CD4-positive, alpha-beta memory T cell (primary cell): ENCODE results near the gene KRT12. TPM values are rescaled to one million over a fixed set of nuclear protein-coding genes. Genes with fewer than 3 reads are reported as not detected.

Experiments
- CTCF ChIA-PET: fragments of 350-600 bp; sonication (Branson Sonifier 250); formaldehyde crosslinking; loops from one replicate; lab custom pipeline; 2021; ENCODE audit warnings: inconsistent platforms; ENCODE audit not compliant: partially characterized antibody; lab: Charles Lee
- POLR2A ChIA-PET: fragments of 350-600 bp; sonication (Branson Sonifier 250); formaldehyde crosslinking; loops from one replicate; lab custom pipeline; 2021; ENCODE audit not compliant: partially characterized antibody; lab: Charles Lee
- DNase-seq, 5 donors: peaks; one replicate each; pipeline versions ENCODE4 v3.0.0 to v3.0.0-alpha.2; 2020 to 2022; ENCODE audit warnings: mixed read lengths in 1 of 5
- H3K27ac ChIP-seq: one replicate; pipeline ENCODE4 v1.7.0; 2013; ENCODE audit warnings: low read depth, low read length
- H3K27me3 ChIP-seq: 2 replicates; pipeline ENCODE4 v1.7.0; 2013; ENCODE audit warnings: mild to moderate bottlenecking, low read length, moderate library complexity; ENCODE audit not compliant: insufficient read depth
- H3K36me3 ChIP-seq: 2 replicates; pipeline ENCODE4 v1.7.0; 2013; ENCODE audit warnings: mild to moderate bottlenecking, low read length, moderate library complexity; ENCODE audit not compliant: insufficient read depth
- H3K4me1 ChIP-seq: 2 replicates; pipeline ENCODE4 v1.7.0; 2013; ENCODE audit warnings: mild to moderate bottlenecking, low read length, moderate library complexity; ENCODE audit not compliant: insufficient read depth
- H3K4me3 ChIP-seq, 2 donors: one replicate each; pipeline ENCODE4 v1.7.0; 2013; ENCODE audit warnings: low read length in 2 of 2, mild to moderate bottlenecking in 1 of 2
- H3K9me3 ChIP-seq, 2 donors: one replicate each; pipeline ENCODE4 v1.7.0; 2013; ENCODE audit warnings: low read length in 2 of 2, control low read depth in 1 of 2; ENCODE audit not compliant: control insufficient read depth in 1 of 2
- H3K27ac Mint-ChIP-seq, 7 donors: one replicate each; pipeline ENCODE4 v1.8.0; 2020 to 2021; ENCODE audit warnings: mixed read lengths in 7 of 7, mild to moderate bottlenecking in 6 of 7, inconsistent platforms in 3 of 7, moderate library complexity in 3 of 7
- H3K27me3 Mint-ChIP-seq, 2 donors: one replicate each; pipeline ENCODE4 v1.8.0; 2020 to 2021; ENCODE audit warnings: mixed read lengths in 2 of 2
- H3K36me3 Mint-ChIP-seq, 2 donors: one replicate each; pipeline ENCODE4 v1.8.0; 2020 to 2021; ENCODE audit warnings: mixed read lengths in 2 of 2, inconsistent platforms in 1 of 2, mild to moderate bottlenecking in 1 of 2
- H3K4me1 Mint-ChIP-seq, 4 donors: one replicate each; pipeline ENCODE4 v1.8.0; 2020 to 2021; ENCODE audit warnings: mixed read lengths in 4 of 4, mild to moderate bottlenecking in 1 of 4
- H3K4me3 Mint-ChIP-seq, 8 donors: one replicate each; pipeline ENCODE4 v1.8.0; 2020 to 2021; ENCODE audit warnings: mixed read lengths in 8 of 8, mild to moderate bottlenecking in 7 of 8, moderate library complexity in 6 of 8, inconsistent platforms in 3 of 8
- H3K9me3 Mint-ChIP-seq, 8 donors: one replicate each; pipeline ENCODE4 v1.8.0; 2020 to 2021; ENCODE audit warnings: mixed read lengths in 8 of 8, mild to moderate bottlenecking in 5 of 8, inconsistent platforms in 3 of 8, moderate library complexity in 1 of 8
- intact Hi-C: fragments of 100-400 bp; cut with micrococcal nuclease; formaldehyde crosslinking; loops from one replicate; pipeline ENCODE4 v1.15.1; 2023
- polyA plus RNA-seq, 2 donors: library from polyadenylated mRNA; unstranded; fragments of 300-500 nt; fragmentation: Illumina TruSeq; gene quantifications; one replicate each; pipeline ENCODE4 v1.2.3, GENCODE V29; 2021
- total RNA-seq, 2 experiments: library from RNA; stranded (reverse); gene quantifications; one replicate each; pipeline ENCODE4 v1.2.3, GENCODE V29; 2021

KRT12 gene
- total and polyA plus RNA-seq, 4 experiments from 2014 or later, result not detected

DNA sequence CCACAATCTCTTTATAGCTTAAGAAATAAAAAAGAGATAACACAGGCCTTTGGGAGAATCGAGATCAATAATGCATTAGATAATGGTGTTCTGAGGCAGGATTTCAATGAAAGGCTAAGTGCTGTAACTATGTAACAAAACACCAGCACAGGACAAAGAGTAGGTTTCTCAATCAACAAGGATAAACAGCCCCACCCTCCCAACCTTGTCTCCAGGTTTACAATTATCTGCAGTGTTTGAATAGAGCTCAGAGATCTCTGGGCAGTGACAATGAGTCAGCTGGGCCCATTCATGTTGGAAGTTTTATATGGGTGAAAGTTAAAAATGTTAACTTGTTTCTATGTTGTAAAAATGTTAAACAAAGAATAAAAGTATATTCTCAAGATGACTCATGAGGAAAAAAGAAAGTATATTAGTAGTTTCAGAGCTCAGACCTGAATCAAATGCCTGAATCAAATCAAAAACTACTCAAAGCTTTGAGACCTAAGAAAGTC lies 35.0 kb upstream of the KRT12 start:
- Histone ChIP-seq H3K9me3 (no peaks in the 10 kb centered on the region), H3K4me1 (no peaks in the 10 kb centered on the region), H3K27me3 (no peaks in the 10 kb centered on the region), H3K4me3 (no peak overlapping the region), H3K36me3 (no peaks in the 10 kb centered on the region), H3K27ac (no peak overlapping the region)
- ChIA-PET POLR2A (no interaction called here), CTCF (interaction anchor here (0.8 to 2.6 kb wide), 4 partner anchors 15 to 761 kb away, joined by 3 to 9 read pairs (median 6); no protein-coding TSS in a partner anchor)
- DNase-seq, result no peak
- peaks cover 0 to 1% (median 0%) of the 10 kb centered on the region in 4 donors for H3K4me1 Mint-ChIP-seq
- intact Hi-C loops, result no loop called here
- H3K9me3 Mint-ChIP-seq, result no peaks in the 10 kb centered on the region
- no peak overlapping the region for H3K4me3 Mint-ChIP-seq
- no peak overlapping the region for H3K27ac Mint-ChIP-seq
- H3K36me3 Mint-ChIP-seq, result no peaks in the 10 kb centered on the region
- H3K27me3 Mint-ChIP-seq, result peaks cover 28 to 40% of the 10 kb centered on the region in 2 donors

DNA sequence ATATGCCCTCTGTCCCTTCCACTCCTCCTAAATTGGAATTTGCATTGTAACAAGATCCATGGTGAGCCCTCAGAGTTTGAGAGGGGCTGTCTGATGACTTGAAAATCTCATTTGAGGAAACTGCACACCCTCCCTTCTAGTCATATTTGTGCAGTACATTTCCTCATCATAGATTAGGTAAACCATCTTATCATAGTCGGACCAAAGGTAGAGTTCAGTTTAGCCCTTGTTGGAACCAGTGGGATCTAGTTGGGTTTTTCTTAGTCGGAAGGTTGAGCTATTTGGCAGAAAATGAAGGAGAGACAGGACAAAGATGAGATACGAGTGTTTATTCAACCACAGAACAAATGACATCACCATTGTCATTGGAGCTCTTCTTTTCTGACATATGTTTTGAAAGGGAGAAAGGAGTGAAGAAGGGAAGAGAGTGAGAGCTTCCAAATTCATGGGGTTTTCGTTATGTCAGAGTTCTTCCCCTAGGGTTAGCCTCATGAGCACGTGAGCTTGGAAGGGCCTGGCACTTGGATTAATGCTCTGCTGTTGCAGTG lies 33.9 kb upstream of the KRT12 start:
- H3K4me1 Mint-ChIP-seq, result peaks cover 0 to 1% (median 0%) of the 10 kb centered on the region in 4 donors
- no peak overlapping the region for H3K27ac Mint-ChIP-seq
- H3K27me3 Mint-ChIP-seq, result peaks cover 24 to 31% of the 10 kb centered on the region in 2 donors
- H3K36me3 ChIP-seq, result no peaks in the 10 kb centered on the region
- H3K36me3 Mint-ChIP-seq, result no peaks in the 10 kb centered on the region
- H3K4me1 ChIP-seq, result no peaks in the 10 kb centered on the region
- intact Hi-C loops, result no loop called here
- H3K9me3 Mint-ChIP-seq, result no peaks in the 10 kb centered on the region
- DNase-seq, result no peak
- H3K27ac ChIP-seq, result no peak overlapping the region
- no peaks in the 10 kb centered on the region for H3K9me3 ChIP-seq
- POLR2A ChIA-PET, result no interaction called here
- H3K27me3 ChIP-seq, result no peaks in the 10 kb centered on the region
- CTCF ChIA-PET, result interaction anchor here (2.1 to 2.6 kb wide), 2 partner anchors 748 to 762 kb away, joined by 8 to 9 read pairs; no protein-coding TSS in a partner anchor
- no peak overlapping the region for H3K4me3 ChIP-seq
- H3K4me3 Mint-ChIP-seq, result no peak overlapping the region

DNA sequence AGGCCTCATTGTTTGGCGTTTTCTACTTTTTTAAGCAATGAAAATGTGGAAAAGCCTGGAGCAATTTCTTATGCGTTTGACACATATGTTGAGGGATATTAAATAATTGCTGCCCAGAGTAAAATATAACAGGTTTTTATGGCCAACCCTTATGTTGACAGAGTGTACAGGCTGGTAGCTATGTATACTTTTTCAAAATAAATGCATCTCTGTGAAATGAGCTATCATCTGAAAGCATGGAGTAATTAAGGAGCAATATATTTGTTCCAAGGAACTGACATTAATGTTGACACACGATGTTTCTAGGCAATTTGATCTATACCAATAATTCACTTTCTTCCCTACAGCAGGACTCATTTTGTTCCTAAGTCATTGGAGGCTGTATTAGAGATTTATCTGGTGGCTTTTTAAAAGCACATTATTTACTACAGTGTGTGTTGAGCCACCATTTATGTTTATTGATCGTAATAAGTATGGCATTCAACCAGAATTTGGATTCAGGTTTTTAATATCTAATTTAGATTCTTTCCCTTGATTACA lies 30.0 kb upstream of the KRT12 start:
- H3K9me3 Mint-ChIP-seq, result no peaks in the 10 kb centered on the region
- no peak for DNase-seq
- H3K27me3 ChIP-seq, result no peaks in the 10 kb centered on the region
- no peaks in the 10 kb centered on the region for H3K36me3 Mint-ChIP-seq
- no peak overlapping the region for H3K27ac Mint-ChIP-seq
- H3K4me1 ChIP-seq, result no peaks in the 10 kb centered on the region
- ChIA-PET POLR2A (no interaction called here), CTCF (interaction anchor here (1.1 kb wide), 1 partner anchor 12 kb away, joined by 3 read pairs; the partner anchor contains the start of gene KRT20)
- H3K27me3 Mint-ChIP-seq, result peaks cover 20 to 36% of the 10 kb centered on the region in 2 donors
- no peak overlapping the region for H3K4me3 Mint-ChIP-seq
- no peaks in the 10 kb centered on the region for H3K36me3 ChIP-seq
- H3K27ac ChIP-seq, result no peak overlapping the region
- no peaks in the 10 kb centered on the region for H3K9me3 ChIP-seq
- no peaks in the 10 kb centered on the region for H3K4me1 Mint-ChIP-seq
- intact Hi-C loops, result no loop called here
- H3K4me3 ChIP-seq, result no peak overlapping the region

DNA sequence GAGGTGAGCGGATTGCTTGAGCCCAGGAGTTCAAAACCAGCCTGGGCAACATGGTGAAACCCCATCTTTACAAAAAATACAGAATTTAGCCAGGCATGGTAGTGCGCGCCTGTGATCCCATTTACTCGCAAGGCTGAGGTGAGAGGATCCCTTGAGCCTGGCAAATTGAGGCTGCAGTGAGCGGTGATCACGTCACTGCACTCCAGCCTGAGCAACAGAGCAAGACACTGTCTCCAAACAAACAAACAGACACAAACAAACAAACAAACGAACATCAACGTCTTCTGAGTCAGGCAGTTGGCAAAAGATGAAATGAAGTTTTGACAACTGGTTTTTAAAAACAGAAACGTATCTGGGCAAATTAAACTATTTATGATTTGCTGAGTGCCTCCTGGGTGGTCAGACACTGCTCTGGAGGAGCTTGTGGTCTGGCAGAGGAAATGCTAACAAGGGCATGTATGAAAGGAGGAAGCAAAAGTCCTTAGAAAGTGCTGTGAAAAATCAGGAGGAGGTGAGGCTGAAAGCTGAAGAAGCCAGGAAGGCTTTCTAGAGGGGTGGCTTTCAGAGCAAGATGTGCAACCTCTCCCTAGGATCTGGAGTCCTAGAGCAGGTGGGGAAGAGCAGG lies 28.2 kb upstream of the KRT12 start:
- ChIA-PET CTCF (no interaction called here), POLR2A (no interaction called here)
- no peak for DNase-seq
- no peaks in the 10 kb centered on the region for H3K27me3 ChIP-seq
- no peak overlapping the region for H3K27ac Mint-ChIP-seq
- H3K9me3 ChIP-seq, result no peaks in the 10 kb centered on the region
- intact Hi-C loops, result no loop called here
- no peaks in the 10 kb centered on the region for H3K36me3 Mint-ChIP-seq
- peaks cover 17 to 35% of the 10 kb centered on the region in 2 donors for H3K27me3 Mint-ChIP-seq
- H3K4me1 Mint-ChIP-seq, result no peaks in the 10 kb centered on the region
- H3K4me1 ChIP-seq, result no peaks in the 10 kb centered on the region
- H3K4me3 ChIP-seq, result no peak overlapping the region
- no peaks in the 10 kb centered on the region for H3K36me3 ChIP-seq
- no peak overlapping the region for H3K4me3 Mint-ChIP-seq
- no peaks in the 10 kb centered on the region for H3K9me3 Mint-ChIP-seq
- H3K27ac ChIP-seq, result no peak overlapping the region

DNA sequence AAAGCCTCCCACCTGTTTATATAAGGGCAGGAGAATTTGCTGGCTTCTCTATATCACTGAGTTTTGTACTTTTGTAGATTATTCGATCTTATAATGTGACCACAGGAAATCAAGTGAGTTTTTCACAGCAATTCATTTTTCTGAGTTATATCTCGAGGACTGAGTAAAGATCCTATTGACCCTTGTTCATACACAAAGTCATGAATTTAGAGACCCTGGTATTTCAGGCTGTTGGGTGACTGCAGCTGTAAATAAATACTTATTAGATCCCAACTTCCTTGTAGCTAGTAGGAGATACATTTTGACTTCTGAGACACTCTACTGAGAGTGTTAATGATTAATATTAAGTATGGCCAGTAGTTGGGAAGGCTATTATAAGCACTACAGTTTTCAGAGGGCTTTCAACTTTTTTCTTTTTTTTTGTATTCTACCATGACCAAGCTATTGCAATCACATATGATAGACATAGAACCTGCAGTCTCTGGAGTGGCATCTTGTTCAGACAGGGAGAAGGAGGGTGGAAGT lies 21.2 kb upstream of the KRT12 start:
- Mint-ChIP-seq H3K4me3 (no peak overlapping the region), H3K36me3 (no peaks in the 10 kb centered on the region), H3K4me1 (no peaks in the 10 kb centered on the region), H3K27ac (no peak overlapping the region), H3K9me3 (no peaks in the 10 kb centered on the region), H3K27me3 (peaks cover 20 to 25% of the 10 kb centered on the region in 2 donors)
- Histone ChIP-seq H3K9me3 (no peaks in the 10 kb centered on the region), H3K4me3 (no peak overlapping the region), H3K27me3 (peaks cover 18% of the 10 kb centered on the region), H3K36me3 (no peaks in the 10 kb centered on the region), H3K27ac (no peak overlapping the region), H3K4me1 (no peaks in the 10 kb centered on the region)
- ChIA-PET CTCF (interaction anchor here (1.2 kb wide), 1 partner anchor 760 kb away, joined by 4 read pairs; no protein-coding TSS in a partner anchor), POLR2A (no interaction called here)
- DNase-seq, result no peak
- intact Hi-C loops, result no loop called here

DNA sequence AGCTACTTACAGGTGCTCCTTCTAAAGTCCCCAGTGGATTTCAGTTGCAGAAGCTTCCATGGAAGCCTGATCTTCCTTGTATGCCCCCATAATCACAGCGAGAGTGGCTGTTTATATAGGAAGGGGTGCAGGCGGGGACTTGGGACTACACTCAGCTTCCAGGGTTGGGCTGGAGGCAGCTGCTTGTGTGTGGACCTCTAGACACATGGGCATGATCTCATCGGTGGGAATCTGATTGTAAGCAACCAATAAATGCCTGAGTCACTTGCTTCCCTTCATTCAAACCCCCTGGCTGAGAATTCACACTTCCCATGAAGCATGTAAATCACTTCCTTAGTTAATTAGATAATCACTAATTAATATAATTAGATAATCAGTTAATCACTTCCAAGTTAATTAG lies 19.1 kb upstream of the KRT12 start:
- no peaks in the 10 kb centered on the region for H3K9me3 ChIP-seq
- DNase-seq, result no peak
- no peaks in the 10 kb centered on the region for H3K4me1 ChIP-seq
- peaks cover 18% of the 10 kb centered on the region for H3K27me3 ChIP-seq
- no peak overlapping the region for H3K27ac ChIP-seq
- intact Hi-C loops, result no loop called here
- peaks cover 17 to 24% of the 10 kb centered on the region in 2 donors for H3K27me3 Mint-ChIP-seq
- peaks cover 0 to 2% (median 0%) of the 10 kb centered on the region in 8 donors for H3K9me3 Mint-ChIP-seq
- no peak overlapping the region for H3K4me3 Mint-ChIP-seq
- CTCF ChIA-PET, result no interaction called here
- no peak overlapping the region for H3K4me3 ChIP-seq
- no peaks in the 10 kb centered on the region for H3K4me1 Mint-ChIP-seq
- H3K36me3 Mint-ChIP-seq, result no peaks in the 10 kb centered on the region
- POLR2A ChIA-PET, result no interaction called here
- H3K36me3 ChIP-seq, result no peaks in the 10 kb centered on the region
- H3K27ac Mint-ChIP-seq, result peak overlapping the region in 1 of 7 donors; percentile 14
